ENCODE results near the gene YIPF3. TPM values are rescaled to one million over a fixed set of nuclear protein-coding genes. Genes with fewer than 3 reads are reported as not detected.

YIPF3 gene
- polyA plus RNA-seq, 1 donor from 2014 or later = 244 TPM

GRCh38 chr6:43522547-43523261 lies 6.0 kb upstream of the YIPF3 start:
- Histone ChIP-seq H3K27me3 (ENCODE audit: insufficient read depth, low read depth, low read length) (no peaks in the 10 kb centered on the region), H3K79me2 (replicated peaks; ENCODE audit: insufficient read depth, low read length) (peaks cover 8% of the 10 kb centered on the region), H3K4me3 (ENCODE audit: low read length) (no peak overlapping the region), H3K9me2 (ENCODE audit: insufficient read depth, low read length) (no peaks in the 10 kb centered on the region), H4K20me1 (ENCODE audit: insufficient read depth) (no peaks in the 10 kb centered on the region), H3K4me2 (ENCODE audit: low read length) (no peak overlapping the region), H3K9ac (ENCODE audit: low read length) (no peak overlapping the region), H3K36me3 (ENCODE audit: insufficient read depth, low read length) (no peaks in the 10 kb centered on the region), H3K9me3 (ENCODE audit: low read length) (no peaks in the 10 kb centered on the region), H2AFZ (ENCODE audit: low read depth, low read length) (no peak overlapping the region), H3F3A (ENCODE audit: insufficient read depth, low read length, poor library complexity, severe bottlenecking) (no peaks in the 10 kb centered on the region), H3K27ac (ENCODE audit: low read length) (no peak overlapping the region)
- no peak for TF ChIP-seq MXI1 (conservative IDR thresholded peaks at IDR 0.05; ENCODE audit: poor library complexity, severe bottlenecking)

GRCh38 chr6:43521836-43522235 lies 5.1 kb upstream of the YIPF3 start:
- H3K36me3 ChIP-seq (ENCODE audit: insufficient read depth, low read length) = no peaks in the 10 kb centered on the region
- H3K27ac ChIP-seq (ENCODE audit: low read length) = no peak overlapping the region
- no peaks in the 10 kb centered on the region for H3K9me3 ChIP-seq (ENCODE audit: low read length)
- H3K4me2 ChIP-seq (ENCODE audit: low read length) = no peak overlapping the region
- no peak for TF ChIP-seq POLR2AphosphoS5 (IDR thresholded peaks at IDR 0.05)
- TF ChIP-seq MXI1 (conservative IDR thresholded peaks at IDR 0.05; ENCODE audit: poor library complexity, severe bottlenecking) = no peak
- no peak for TF ChIP-seq EP300 (conservative IDR thresholded peaks at IDR 0.05; ENCODE audit: poor library complexity, severe bottlenecking)
- H3F3A ChIP-seq (ENCODE audit: insufficient read depth, low read length, poor library complexity, severe bottlenecking) = no peaks in the 10 kb centered on the region
- peaks cover 17% of the 10 kb centered on the region for H3K79me2 ChIP-seq (replicated peaks; ENCODE audit: insufficient read depth, low read length)
- no peak overlapping the region for H3K9ac ChIP-seq (ENCODE audit: low read length)
- H4K20me1 ChIP-seq (ENCODE audit: insufficient read depth) = no peaks in the 10 kb centered on the region
- H2AFZ ChIP-seq (ENCODE audit: low read depth, low read length) = no peak overlapping the region
- no peaks in the 10 kb centered on the region for H3K9me2 ChIP-seq (ENCODE audit: insufficient read depth, low read length)
- H3K27me3 ChIP-seq (ENCODE audit: insufficient read depth, low read depth, low read length) = no peaks in the 10 kb centered on the region
- H3K4me3 ChIP-seq (ENCODE audit: low read length) = no peak overlapping the region

GRCh38 chr6:43520097-43520496 lies 3.4 kb upstream of the YIPF3 start:
- no peak for TF ChIP-seq TAF1 (IDR thresholded peaks at IDR 0.05; ENCODE audit: low read depth)
- TF ChIP-seq EP300 (conservative IDR thresholded peaks at IDR 0.05; ENCODE audit: poor library complexity, severe bottlenecking) = no peak
- TF ChIP-seq REST (IDR thresholded peaks at IDR 0.05; ENCODE audit: borderline replicate concordance) = no peak
- TF ChIP-seq CTCF (IDR thresholded peaks at IDR 0.05; ENCODE audit: poor library complexity, severe bottlenecking) = no peak
- TF ChIP-seq SMC3 (conservative IDR thresholded peaks at IDR 0.05; ENCODE audit: poor library complexity) = no peak
- TF ChIP-seq POLR2AphosphoS5 (IDR thresholded peaks at IDR 0.05) = no peak
- no peak for TF ChIP-seq MXI1 (conservative IDR thresholded peaks at IDR 0.05; ENCODE audit: poor library complexity, severe bottlenecking)
- TF ChIP-seq EZH2 (IDR thresholded peaks at IDR 0.05; ENCODE audit: borderline replicate concordance, insufficient read depth, low read length, poor library complexity, severe bottlenecking) = no peak
- TF ChIP-seq RAD21 (conservative IDR thresholded peaks at IDR 0.05) = no peak
- no peaks in the 10 kb centered on the region for H3K27me3 ChIP-seq (ENCODE audit: insufficient read depth, low read depth, low read length)
- H3K79me2 ChIP-seq (replicated peaks; ENCODE audit: insufficient read depth, low read length) = peaks cover 34% of the 10 kb centered on the region
- no peaks in the 10 kb centered on the region for H3K9me2 ChIP-seq (ENCODE audit: insufficient read depth, low read length)
- no peaks in the 10 kb centered on the region for H4K20me1 ChIP-seq (ENCODE audit: insufficient read depth)
- no peak overlapping the region for H3K4me2 ChIP-seq (ENCODE audit: low read length)
- H3K27ac ChIP-seq (ENCODE audit: low read length) = no peak overlapping the region
- no peaks in the 10 kb centered on the region for H3K36me3 ChIP-seq (ENCODE audit: insufficient read depth, low read length)
- H3K9me3 ChIP-seq (ENCODE audit: low read length) = no peaks in the 10 kb centered on the region
- H3K4me3 ChIP-seq (ENCODE audit: low read length) = no peak overlapping the region
- no peak overlapping the region for H2AFZ ChIP-seq (ENCODE audit: low read depth, low read length)
- H3K9ac ChIP-seq (ENCODE audit: low read length) = no peak overlapping the region
- no peaks in the 10 kb centered on the region for H3F3A ChIP-seq (ENCODE audit: insufficient read depth, low read length, poor library complexity, severe bottlenecking)

Data from neural cell (in vitro differentiated cells).